Thoracic aorta (tissue), 2 donors: Measurements from ENCODE around the gene EMX2. TPM values are rescaled to one million over a fixed set of nuclear protein-coding genes. Genes with fewer than 3 reads are reported as not detected.

ENCODE experiments used
- ATAC-seq: fragments of 150-250 bp; one replicate; pipeline ENCODE4 v1.8.0; 2017; ENCODE audit warnings: low read depth; ENCODE audit not compliant: insufficient number of reproducible peaks, low FRiP score
- DNase-seq: peaks from one replicate; pipeline ENCODE4 v3.0.0-alpha.2; 2020; ENCODE audit warnings: low spot score
- H3K27ac ChIP-seq, 2 donors: fragments of 200-600 bp; sonication (generic); 1 replicate in 1 of 2; 2 replicates in 1 of 2; pipeline ENCODE4 v1.5.1; 2016; ENCODE audit warnings: mild to moderate bottlenecking in 2 of 2, moderate library complexity in 2 of 2
- H3K27me3 ChIP-seq: fragments of 200-600 bp; sonication (generic); replicated peaks from 2 replicates; pipeline ENCODE4 v1.6.0; 2016; ENCODE audit warnings: mild to moderate bottlenecking; ENCODE audit not compliant: insufficient read depth
- H3K36me3 ChIP-seq: fragments of 200-600 bp; sonication (generic); one replicate; pipeline ENCODE4 v1.5.1; 2016
- H3K4me1 ChIP-seq, 2 donors: fragments of 200-600 bp; sonication (generic); 1 replicate in 1 of 2; 2 replicates in 1 of 2; pipeline versions ENCODE4 v1.5.1 to v1.6.0; 2016; ENCODE audit warnings: low read depth in 2 of 2, mild to moderate bottlenecking in 1 of 2; ENCODE audit not compliant: control insufficient read depth in 1 of 2
- H3K4me3 ChIP-seq: fragments of 200-600 bp; sonication (generic); 2 replicates; pipeline ENCODE4 v1.5.1; 2016; ENCODE audit warnings: mild to moderate bottlenecking
- H3K9me3 ChIP-seq: fragments of 200-600 bp; sonication (generic); 2 replicates; pipeline ENCODE4 v1.5.1; 2016
- CTCF ChIP-seq: fragments of 200-600 bp; sonication (generic); IDR thresholded peaks from one replicate; pipeline ENCODE4 v1.5.1; 2019; ENCODE audit warnings: antibody characterized with exemption
- total RNA-seq, 2 donors: library from RNA; depleted of rRNA; stranded (reverse); fragments of >200 nt; gene quantifications; one replicate each; pipeline versions ENCODE4 v1.1.0 to v1.2.3, GENCODE V29; 2016

EMX2 gene
- total RNA-seq, 2 donors from 2014 or later: not detected

GRCh38 chr10:117536072-117536865, 6.3 kb upstream of the EMX2 start:
- no peak for DNase-seq
- H3K27me3 ChIP-seq: peaks cover 30% of the 10 kb centered on the region
- H3K27ac ChIP-seq: no peak overlapping the region
- ATAC-seq: no peak
- TF ChIP-seq CTCF: no peak
- no peaks in the 10 kb centered on the region for H3K36me3 ChIP-seq
- no peaks in the 10 kb centered on the region for H3K9me3 ChIP-seq
- H3K4me3 ChIP-seq: no peak overlapping the region
- H3K4me1 ChIP-seq: peaks cover 23 to 43% of the 10 kb centered on the region in 2 donors

GRCh38 chr10:117536866-117537435, 5.6 kb upstream of the EMX2 start:
- Histone ChIP-seq H3K27me3 (peaks cover 33% of the 10 kb centered on the region), H3K27ac (no peak overlapping the region), H3K9me3 (no peaks in the 10 kb centered on the region), H3K4me1 (peaks cover 23 to 43% of the 10 kb centered on the region in 2 donors), H3K36me3 (no peaks in the 10 kb centered on the region), H3K4me3 (no peak overlapping the region)
- ATAC-seq (no peak), DNase-seq (no peak)
- TF ChIP-seq CTCF: no peak

- Histone ChIP-seq H3K27ac (no peak overlapping the region), H3K27me3 (peaks cover 36% of the 10 kb centered on the region)
These were observed 5.1 kb upstream of the EMX2 start for GRCh38 chr10:117537436-117537903.

GRCh38 chr10:117537904-117538524, 4.5 kb upstream of the EMX2 start:
- no peak for ATAC-seq
- TF ChIP-seq CTCF: peak; percentile 5
- Histone ChIP-seq H3K36me3 (no peaks in the 10 kb centered on the region), H3K9me3 (no peaks in the 10 kb centered on the region), H3K27me3 (peaks cover 31% of the 10 kb centered on the region), H3K27ac (no peak overlapping the region), H3K4me1 (peaks cover 23 to 44% of the 10 kb centered on the region in 2 donors), H3K4me3 (peak overlapping the region; percentile 31)
- DNase-seq: no peak

More at GRCh38 chr10:117537436-117537903, 5.1 kb upstream of the EMX2 start:
- ATAC-seq (no peak), DNase-seq (no peak)
- Histone ChIP-seq H3K4me3 (peak overlapping the region; percentile 31), H3K4me1 (peaks cover 23 to 43% of the 10 kb centered on the region in 2 donors), H3K36me3 (no peaks in the 10 kb centered on the region), H3K9me3 (no peaks in the 10 kb centered on the region)
- peak; percentile 12 for TF ChIP-seq CTCF

GRCh38 chr10:117539361-117539773, 3.2 kb upstream of the EMX2 start:
- ATAC-seq (no peak), DNase-seq (no peak)
- Histone ChIP-seq H3K4me1 (peaks cover 33 to 49% of the 10 kb centered on the region in 2 donors), H3K27me3 (peaks cover 28% of the 10 kb centered on the region), H3K4me3 (no peak overlapping the region), H3K9me3 (no peaks in the 10 kb centered on the region), H3K27ac (no peak overlapping the region), H3K36me3 (no peaks in the 10 kb centered on the region)
- TF ChIP-seq CTCF: no peak
